Hindlimb muscle (tissue), 1 donor: ENCODE results near the gene LEFTY1. TPM values are rescaled to one million over a fixed set of nuclear protein-coding genes. Genes with fewer than 3 reads are reported as not detected.
A peak's percentile ranks its signal among the peaks of the same experiment; 100 is the strongest.
"Not testable (repeated sequence)": the region's sequence is repeated elsewhere in the genome, so short reads cannot be mapped to it uniquely, and the experiment has no call there.

Experiments
- DNase-seq: peaks from one replicate; pipeline ENCODE4 v3.0.0-alpha.2; 2013
- polyA plus RNA-seq: library from polyadenylated mRNA; unstranded; fragments of 120-200 nt; gene quantifications from one replicate; pipeline ENCODE4 v1.2.1, GENCODE V29; 2013; ENCODE audit not compliant: insufficient read length

Gene LEFTY1
- polyA plus RNA-seq, 1 donor = 0.52 TPM

DNA sequence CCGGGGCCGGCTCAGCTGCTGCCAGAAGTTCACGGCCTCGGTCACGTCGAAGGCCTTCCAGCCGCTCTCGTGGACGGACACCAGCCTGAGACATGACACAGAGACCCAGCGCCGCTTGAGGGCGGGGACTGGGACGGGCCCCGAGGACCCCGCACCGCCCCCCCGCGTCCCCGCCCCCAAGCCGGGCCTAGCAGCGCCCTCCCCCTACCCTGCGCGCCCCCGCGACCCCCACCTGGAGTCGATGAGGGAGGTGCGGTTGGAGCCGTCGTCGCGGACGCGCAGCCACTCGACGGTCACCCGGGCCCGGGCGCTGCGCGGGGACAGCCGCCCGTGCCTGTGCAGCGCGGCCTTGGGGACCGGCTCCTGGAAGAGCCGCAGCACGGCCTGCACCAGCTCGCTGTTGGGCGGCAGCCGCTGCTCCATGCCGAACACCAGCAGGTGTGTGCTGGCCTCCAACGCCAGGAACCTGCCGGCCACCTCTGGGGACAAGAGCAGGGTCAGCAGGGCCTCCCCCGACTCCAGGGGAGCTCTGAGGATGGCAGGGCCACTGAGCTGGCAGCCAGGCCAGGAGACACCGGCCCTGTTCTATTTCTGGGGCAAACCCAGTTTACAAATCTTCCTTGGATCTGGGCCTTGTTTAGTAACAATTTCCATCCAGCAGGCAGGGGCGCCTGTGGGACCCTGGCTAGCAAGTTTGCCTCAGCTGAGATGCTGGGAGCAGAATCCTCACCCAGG, 1.2 kb downstream of the LEFTY1 start:
- DNase-seq = not testable (repeated sequence)

DNA sequence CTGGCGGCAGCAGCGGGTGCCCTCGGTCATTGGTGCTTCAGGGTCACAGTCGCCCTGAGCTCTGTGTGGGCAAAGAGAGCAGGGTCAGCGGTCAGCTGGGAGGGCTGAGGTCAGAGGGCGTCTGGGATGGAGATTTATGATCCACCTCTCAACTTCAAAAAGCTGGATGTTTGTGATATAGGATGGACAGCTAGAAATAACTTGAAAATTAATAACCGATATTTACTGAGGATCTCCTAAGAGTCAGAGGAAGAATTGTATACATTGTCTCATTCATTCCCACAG, 2.0 kb downstream of the LEFTY1 start:
- DNase-seq = no peak

DNA sequence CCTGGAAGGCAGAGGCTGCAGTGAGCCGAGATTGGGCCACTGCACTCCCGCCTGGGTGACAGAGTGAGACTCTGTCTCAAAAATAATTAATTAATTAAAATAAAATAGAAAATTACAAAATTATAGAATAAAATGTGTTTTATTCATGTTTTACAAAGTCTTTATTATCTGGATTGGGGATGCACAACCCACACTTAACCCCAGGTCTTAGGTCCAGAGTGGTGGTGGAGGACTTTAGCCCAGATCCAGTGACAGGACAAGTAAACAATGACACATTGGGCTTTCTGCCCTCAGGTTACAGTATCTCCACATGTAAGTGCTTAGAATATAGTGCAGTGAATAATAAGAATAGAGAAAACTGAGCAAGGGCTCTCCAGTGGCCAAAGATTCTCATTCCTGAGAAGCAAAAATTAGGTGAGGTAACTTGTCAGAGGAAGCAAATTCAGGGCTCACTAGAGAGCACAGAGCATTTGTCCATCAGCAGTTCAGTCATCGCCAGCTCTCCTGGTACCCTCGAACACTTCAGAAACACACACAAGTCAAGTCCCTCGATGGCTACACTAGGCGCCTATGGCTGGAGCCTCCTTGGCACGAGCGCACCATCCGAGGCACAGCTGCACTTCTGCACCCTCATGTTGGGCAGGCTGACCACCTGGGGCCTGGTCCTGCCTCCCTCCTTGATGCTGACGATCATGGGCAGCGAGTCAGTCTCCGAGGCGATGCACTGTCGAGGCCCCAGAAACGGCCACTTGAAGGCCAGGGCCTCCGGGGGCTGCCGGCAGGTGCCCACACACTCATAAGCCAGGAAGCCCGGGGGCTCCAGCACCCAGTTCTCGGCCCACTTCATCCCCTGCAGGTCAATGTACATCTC, 2.6 kb downstream of the LEFTY1 start:
- DNase-seq = no peak

DNA sequence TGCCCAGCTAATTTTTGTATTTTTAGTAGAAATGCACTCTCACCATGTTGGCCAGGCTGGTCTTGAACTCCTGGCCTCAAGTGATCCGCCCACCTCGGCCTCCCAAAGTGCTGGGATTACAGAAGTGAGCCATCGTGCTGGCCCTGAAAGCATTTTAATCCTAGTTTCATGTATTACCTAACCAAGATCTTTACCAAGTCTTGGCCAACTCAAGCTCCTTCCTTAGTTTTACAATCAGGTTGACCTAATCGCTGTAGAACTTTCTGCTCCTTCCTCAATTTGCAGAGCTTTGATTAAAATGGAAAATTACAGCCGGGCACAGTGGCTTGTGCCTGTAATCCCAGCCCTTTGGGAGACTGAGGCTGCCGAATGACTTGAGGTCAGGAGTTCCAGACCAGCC, 3.6 kb downstream of the LEFTY1 start:
- DNase-seq = no peak

DNA sequence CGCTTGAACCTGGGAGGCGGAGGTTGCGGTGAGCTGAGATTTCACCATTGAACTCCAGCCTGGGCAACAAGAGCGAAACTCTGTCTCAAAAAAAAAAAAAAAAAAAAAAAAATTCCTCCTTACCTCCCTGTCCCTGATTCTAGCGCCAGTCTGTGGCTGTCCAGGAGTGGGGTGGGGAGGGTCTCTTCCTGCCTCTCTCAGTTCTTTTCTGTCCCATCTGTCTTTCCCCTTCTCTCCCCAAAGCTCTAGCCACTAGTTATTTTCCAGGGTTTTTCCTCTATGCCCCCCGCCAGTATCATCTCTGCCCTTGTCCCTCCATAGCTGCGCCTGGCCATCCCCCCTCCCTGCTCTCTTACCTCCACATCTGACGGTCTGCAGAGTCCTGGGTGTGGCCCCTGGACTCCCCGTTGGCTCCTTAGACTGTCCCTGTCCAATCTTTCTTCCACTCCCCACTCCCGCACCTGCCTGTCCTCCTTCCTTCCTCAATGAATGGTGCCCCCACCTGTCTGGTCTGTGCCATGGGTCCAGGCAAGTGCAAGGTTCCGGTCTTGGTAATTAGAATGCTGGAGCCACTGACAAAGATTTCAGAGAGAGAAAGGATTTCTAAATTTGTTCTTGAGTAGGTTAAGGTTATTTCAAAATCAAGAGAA, 5.2 kb downstream of the LEFTY1 start:
- DNase-seq = no peak

DNA sequence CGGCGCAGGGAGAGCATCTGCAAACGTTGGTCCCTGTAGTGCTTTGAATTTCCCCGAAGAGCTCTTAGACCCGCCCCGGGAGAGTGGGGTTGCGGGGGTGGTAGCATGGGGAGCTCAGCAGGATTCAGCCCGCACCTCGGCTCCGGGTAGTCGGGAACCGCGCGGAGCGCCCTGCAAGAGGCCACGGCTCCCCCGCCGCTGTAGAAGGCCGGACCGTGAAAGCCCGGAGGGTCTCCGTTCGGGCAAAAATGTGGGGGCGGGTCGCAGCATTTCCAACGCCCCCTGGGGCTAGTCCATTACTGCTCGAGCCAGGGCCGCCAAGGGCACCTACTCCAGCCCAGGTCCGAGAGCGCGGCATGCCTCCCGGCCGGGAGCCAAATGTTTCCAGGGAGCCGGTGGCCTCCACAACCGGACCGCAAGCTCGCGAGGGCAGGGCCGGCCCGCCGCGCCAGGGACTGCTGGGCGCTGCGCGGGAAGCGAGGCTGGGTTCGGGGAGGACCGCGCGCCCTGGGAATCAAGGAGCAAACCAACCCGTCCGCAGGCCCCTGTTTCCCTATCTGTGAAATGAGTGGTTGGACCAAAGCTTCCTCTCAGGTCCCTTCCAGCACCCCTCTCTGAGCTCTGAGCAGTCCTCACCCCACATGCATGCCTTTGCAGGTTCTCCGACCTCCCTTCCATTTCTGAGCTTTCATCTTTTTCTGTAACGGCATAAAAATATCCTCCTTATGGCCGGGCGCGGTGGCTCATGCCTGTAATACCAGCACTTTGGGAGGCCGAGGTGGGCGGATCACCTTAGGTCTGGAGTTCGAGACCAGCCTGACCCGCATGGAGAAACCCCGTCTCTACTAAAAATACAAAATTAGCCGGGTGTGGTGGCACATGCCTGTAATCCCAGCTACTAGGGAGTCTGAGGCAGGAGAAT, 6.0 kb downstream of the LEFTY1 start:
- DNase-seq = peak; percentile 55

DNA sequence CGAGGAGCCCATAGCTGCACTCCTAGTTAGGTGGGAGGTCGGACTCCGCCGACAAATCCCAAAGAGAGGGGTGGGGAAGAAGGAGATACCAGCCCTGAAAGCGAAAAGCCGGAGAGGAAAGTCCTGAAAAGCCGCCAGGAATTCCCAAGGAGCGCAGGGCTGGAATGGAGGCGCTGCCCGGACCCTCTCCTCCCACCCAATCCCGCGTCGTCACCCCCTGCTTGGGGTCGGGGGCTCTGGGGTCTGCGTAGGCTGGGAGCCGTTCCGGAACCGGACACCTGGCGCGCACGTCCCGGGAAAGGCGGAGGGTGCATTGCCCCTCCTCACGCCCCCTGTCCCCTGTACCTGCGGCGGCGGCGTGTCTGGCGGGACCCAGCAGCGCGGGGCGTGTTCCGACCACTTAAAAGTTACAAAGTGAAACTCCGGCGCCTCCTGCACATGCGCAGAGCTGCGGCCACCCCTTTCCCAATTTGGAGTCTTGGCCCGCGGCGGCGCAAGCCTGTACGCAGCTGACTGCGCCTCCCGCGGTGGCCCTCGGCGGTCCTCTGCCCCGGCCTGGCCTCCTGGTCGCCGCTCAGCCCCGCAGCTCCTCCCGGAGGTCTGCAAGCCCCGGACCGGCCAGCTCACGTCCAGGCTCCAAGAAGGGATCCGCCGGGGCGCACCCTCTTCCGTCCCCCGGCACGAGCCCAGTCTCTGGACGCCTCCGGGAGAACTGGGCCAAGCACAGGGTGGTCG, 6.8 kb downstream of the LEFTY1 start, which contains the start of gene TMEM63A:
Gene TMEM63A (minus strand): TSS at position 422 of the 735 bp plus-strand sequence. CDS start 4,800 bp downstream, outside the sequence.
- DNase-seq = peak; percentile 92

DNA sequence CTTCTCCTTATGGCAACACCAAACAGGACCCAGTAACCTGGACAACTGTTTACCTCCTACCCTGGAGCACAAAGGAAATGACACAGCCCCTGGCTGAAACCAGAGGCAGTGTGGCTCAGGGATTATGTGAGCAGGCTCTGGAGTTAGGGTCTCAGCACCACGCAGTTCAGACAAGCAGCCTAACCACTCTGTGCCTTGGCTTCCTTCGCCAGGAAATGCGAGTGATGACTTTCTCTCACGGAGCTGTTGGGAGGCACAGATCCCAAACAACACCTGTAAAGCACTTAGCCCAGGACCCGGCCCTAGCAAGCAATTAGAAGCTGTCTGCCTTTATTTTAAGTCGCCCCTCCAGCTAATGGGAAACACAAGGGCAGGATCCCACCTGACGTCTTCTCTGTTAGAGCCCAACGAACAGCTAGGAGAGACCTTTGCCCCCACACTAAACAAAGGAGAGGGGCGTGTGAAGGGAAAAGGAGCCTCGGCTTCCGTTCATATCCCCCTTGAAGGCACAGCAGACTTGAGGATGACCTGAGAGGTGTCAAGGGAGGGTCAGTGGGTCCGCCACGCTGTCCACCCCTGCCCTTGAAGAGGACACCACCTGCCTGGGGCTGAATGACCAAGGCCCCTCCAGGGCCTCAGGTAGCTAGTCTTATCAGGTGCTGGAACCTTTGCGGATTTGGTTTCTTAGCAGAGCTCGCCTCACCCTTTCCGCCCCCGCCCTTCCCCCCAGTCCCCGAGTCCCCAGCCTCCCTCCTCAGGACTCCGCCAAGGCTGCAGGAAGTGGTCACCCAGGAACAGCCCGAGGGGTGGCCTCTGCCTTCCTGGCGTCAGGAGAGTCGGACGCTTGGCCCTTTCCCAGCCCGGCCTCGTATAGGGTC, 7.6 kb downstream of the LEFTY1 start:
- DNase-seq = peak; percentile 47

DNA sequence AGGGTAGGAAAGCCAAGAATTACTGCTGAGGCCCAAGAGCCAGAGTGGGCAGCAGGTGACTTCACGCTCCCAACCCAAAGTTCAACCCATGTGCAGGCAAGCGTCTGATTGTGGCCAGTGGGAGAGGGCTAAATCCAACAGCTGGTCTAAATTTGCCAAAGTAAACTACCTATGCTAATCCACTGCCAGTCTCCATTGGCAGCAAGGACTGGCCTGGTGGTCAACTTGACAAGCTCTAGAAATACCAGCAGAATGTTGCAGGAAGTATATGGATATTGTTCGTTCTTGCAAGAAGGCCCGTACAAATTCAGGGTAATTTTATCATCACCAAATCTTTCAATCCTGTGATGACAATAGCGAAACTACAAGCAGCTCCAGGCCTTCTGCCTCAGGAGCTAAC, 8.3 kb downstream of the LEFTY1 start:
- no peak for DNase-seq

DNA sequence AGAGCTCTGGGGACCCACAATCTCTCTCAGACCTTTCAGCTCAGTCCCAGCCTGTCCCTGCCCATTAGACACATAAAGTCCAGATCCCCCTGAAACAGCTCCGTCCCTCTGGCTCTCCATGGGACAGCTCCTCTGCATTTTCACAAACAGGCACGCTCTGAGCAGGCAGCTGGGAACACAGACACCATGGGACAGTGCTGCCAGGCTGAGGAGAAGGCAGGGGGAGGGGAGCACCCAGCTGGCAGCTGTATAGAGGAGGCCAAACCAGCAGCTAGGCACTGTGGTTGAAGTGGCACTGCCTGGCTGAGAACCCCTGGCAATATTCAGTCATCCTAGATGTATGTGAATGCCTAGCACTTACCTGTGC, 8.7 kb downstream of the LEFTY1 start:
- DNase-seq = no peak

DNA sequence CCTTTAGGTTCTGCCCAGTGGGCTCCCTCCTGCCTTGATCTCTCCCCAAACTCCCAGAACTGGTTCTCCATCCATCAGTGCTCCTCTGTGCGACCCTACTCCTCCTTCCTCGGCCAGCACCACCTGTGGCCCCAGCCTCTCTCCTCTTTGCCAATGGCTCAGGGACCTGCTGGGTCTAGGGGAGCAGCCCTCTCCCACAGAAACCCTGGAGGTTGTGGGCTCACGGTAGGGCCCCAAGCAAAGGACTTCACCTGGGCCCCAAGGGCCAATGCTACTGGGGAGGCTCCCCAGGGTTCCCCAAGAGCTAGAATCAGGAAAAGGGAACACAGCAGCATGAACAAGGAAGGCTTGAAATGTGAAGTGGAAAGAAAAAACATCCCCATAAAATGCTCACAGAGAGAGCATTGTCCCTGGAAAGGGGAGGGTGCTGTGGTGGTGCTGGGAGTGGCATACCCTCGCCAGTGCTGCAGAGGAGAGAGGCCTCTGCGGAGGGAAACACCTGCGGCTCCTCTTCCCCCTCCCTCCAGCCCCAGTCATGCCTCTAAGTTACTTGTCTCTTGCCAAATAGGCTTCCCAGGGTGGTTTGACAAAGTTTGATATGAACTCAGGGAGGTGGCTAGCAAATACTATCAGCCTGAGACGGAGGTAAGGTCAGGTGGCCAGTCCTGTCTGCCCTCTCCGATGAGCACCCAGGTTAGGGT, 9.3 kb downstream of the LEFTY1 start:
- DNase-seq = no peak

DNA sequence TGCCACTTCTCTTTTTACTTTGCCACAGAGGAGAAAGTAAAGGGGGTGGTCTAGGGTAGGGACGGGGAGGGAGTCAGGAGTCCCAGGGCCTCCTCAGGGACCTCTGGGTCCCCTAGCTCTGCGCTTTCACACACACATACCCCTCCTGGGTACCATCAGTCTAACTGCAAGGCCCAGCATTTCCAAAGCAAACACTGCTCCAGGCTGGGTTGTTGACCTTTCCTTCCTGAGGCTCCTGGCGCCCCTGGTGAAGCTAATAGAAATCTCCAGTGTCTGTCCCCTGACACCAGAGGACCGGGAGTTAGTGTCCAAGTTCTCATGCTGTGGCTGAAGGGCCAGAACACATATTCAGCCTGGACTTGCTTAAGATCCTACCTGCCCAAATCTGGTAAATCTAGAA, 10.7 kb downstream of the LEFTY1 start:
- DNase-seq = no peak

DNA sequence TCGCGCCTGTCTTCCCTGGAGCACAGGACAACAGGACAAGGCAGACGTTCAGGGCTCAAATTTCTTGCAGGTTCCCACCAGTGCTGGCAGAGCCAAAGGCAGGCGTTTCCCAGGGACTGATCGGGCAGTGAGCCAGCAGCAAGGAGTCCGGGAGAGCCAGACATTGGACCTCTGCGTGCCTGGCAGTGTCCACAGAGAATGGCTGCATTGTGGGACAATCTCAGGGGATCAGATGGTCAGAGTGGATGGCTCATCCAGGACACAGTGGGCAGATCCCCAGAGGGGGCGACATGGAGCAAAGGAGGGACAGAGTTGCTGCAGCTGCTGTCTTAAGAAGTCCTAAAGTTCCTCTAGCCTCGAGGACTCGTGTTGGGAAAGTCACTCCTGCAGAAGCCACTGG, 11.4 kb downstream of the LEFTY1 start:
- no peak for DNase-seq

DNA sequence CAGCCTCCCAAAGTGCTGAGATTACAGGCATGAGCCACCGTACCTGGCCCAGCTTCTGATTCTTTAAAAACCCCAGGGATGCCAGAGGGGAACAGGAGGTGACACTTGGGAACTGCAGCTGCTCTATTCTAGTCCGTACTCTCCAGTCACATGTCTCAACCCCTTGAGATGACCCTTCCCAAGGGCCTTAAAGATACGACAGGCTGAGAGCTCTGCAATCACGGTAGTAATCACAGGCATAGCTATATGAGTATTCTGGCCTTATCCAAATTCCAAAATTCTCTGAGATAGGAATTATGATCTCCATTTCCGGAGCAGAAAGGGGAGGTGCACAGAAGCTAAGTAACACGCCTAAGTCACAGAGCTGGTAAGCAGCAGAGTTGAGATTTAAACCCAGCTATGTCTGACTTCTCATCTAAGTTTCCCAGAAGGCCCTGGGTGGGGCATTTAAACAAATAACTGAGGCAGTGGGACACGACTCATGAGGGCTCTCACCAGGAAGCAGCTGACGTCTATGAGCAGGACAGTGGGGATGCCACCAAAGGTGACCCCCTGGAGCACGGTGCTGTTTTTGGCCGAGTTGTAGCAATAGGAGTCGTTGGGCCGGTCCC, 11.9 kb downstream of the LEFTY1 start:
- no peak for DNase-seq

DNA sequence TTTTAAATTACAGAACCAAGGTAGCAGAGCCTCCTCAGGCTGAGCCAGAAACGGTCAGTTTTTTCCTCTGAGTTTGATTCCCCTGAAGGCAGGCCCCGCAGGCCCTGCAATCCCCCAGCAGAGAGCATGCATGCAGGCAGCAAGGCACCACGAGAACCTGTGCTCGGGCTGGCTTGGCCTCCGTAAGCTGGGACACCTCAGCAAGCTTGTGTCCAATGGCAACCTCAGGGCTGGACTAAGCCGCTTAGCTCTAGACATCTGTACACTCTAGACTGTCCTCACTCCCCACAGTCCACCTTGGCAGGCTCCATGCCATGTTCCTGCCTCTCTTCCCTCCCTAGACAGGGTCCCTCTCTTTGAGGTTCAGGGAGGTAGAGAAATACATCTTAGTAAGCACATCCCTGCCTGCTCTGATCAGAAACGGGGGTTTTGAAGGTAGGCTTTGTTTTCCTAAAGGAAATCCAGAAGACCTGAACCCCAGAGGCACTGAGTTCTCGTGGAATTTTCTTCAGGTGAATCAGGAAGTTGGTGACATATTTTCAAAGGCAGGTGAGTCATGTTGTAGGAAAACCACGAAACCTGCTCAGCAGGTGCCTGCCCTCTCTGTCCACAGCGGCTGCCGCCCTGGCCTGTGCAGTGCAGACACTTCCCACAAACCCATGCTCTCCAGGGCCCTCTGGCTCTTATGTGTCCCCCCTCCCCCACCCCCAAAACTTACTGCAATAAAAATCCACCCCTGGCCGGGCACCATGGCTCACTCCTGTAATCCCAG, 13.7 kb downstream of the LEFTY1 start:
- DNase-seq = no peak

DNA sequence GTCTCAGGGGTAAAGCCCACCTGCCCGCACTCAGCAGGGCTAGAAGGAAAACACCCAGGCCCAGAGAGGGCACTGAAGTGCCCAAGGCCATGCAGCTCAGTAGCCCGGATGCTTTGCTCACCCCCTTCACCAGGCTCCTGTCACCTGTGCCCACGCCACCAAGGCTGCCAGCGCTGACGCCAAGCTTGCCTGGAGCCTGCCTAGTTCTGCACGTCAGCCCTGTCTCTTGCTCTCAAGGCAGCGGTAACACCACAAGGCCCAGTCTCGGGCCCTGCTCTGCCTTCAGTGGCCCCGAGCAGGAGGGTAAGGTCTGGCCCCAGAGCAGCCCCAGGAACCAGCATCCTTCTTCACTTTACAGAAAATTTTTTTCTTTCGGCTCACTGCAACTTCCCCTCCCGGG, 14.5 kb downstream of the LEFTY1 start:
- no peak for DNase-seq

DNA sequence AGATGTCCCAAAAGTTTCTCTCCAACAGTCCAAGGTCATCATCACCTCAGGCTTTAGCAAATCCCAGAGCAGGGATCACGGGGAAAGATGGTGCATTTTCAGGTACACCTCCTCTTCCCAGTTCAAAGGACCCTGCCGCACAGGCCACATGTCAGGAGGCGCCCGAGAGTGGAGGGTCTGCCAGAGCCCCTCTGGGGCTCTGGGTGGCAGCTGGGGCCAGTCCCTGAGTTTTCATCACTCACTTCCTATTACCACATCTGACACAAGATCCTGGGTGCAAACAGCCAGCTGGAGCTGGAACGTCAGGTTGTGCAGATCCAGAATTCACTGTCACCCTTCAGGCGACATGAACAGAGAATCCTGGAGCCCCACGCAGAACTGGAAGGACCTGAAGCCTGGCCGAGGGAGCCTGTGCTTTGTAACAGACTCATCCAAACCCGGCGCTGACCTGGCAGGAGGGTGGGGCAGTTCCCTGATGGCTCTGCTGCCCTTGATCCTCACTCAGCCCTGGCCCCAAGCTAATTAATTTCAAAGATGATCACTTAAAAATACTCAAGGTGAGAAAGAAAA, 15.6 kb downstream of the LEFTY1 start:
- DNase-seq = no peak

DNA sequence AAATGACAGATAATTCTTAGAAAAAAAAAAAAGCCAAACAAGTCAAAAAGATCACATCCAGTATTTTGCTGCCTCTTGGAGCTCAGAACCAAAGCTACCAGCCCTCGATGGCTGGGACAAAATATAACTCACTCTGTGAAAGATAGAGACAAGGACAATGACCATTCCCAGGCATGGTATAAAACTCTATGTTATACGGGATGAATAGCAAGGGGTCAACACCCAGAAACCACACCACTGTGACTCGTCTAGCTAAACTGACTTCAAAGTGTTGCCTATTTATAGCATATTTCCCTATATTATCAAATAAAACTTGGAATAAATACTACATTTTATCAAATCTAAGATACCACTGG, 16.9 kb downstream of the LEFTY1 start:
- no peak for DNase-seq
